Measurements from ENCODE around the gene CDC14A. TPM values are rescaled to one million over a fixed set of nuclear protein-coding genes. Genes with fewer than 3 reads are reported as not detected.

The CDC14A gene
- total and polyA plus RNA-seq, 2 of the 8 experiments (the other 6 are each of a cell fraction or from before 2014, with no cell fraction given): 3.2 to 8.9 TPM

DNA sequence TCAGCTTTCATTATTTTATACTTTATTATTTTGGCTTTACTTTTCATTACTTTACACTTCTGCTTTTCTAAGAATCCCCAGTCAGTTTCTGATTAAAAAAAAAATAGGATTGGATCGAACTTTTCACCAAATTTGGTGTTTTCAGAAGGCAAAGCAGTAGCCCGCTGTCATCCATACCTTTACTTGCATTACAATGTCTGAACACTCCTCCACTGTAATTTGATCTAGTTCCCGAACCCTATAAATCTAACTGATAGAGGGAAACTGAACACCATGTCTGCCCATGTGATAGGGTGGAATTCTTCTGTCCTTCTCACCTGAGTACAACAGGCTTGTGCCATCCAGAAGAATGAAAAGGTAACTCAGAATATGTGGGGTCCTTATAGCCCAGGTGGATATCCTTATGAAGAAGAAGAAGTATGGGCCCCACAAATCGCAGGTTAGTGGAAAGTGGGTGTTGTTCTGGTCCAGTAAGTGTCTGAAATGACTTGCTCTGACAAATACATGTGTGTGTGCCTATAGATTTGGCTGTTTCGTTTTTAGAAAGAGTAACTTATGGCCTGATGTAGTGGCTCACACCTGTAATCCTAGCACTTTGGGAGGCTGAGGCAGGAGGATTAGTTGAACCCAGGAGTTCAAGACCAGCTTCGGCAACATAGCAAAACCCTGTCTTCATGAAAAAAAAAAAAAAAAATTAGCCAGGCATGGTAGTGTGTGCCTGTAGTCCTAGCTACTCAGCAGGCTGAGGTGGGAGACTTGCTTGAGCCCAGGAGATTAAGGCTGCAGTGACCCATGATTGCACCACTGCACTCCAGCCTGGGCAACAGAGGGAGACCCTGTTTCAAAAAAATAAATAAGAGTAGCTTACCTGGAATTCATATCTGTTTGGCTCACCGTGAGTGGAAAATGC, 26.6 kb upstream of the CDC14A start:
- Histone ChIP-seq H3K27ac (ENCODE audit: low read depth, low read length) (no peak overlapping the region), H4K8ac (ENCODE audit: extremely low read depth, insufficient read depth, low read length) (no peak overlapping the region), H4K91ac (replicated peaks; ENCODE audit: insufficient read length, low read length) (no peak overlapping the region), H4K20me1 (replicated peaks in 1 of 2; ENCODE audit: control insufficient read depth in 1 of 2, insufficient read depth in 2 of 2, low read length in 2 of 2) (no peaks in the 10 kb centered on the region), H4K5ac (ENCODE audit: insufficient read length, low read depth, low read length) (no peak overlapping the region), H2BK12ac (ENCODE audit: low read depth, low read length) (peak overlapping the region; percentile 61), H3K14ac (ENCODE audit: insufficient read length) (no peak overlapping the region), H3K27me3 (replicated peaks in 1 of 4; ENCODE audit: control insufficient read depth in 3 of 4, extremely low read depth in 1 of 4, insufficient read depth in 3 of 4, low read length in 3 of 4) (no peaks in the 10 kb centered on the region), H3K23me2 (ENCODE audit: low read depth, low read length) (no peaks in the 10 kb centered on the region; the same call in 1 of the 2 replicates), H3K9me3 (ENCODE audit: insufficient read depth in 2 of 2, low read depth in 1 of 2, low read length in 1 of 2) (no peaks in the 10 kb centered on the region; a peak in 1 of 4 replicates), H3K79me2 (ENCODE audit: control insufficient read depth in 1 of 2, insufficient read depth in 2 of 2, low read length in 2 of 2) (no peaks in the 10 kb centered on the region), H3K4me2 (ENCODE audit: insufficient read depth in 1 of 2, low read depth in 2 of 2, low read length in 2 of 2) (peak overlapping the region; percentile 9 to 41; a peak in 2 of 4 replicates), H3K56ac (replicated peaks; ENCODE audit: insufficient read length, low read depth, low read length) (no peak overlapping the region), H3K23ac (ENCODE audit: insufficient read length) (no peak overlapping the region), H3K18ac (ENCODE audit: extremely low read depth, low read length) (no peak overlapping the region), H3K4me1 (replicated peaks in 1 of 4; ENCODE audit: control insufficient read depth in 3 of 4, insufficient read depth in 4 of 4, low read length in 3 of 4) (peaks cover 0 to 10% (median 3%) of the 10 kb centered on the region in 4 experiments; a peak in 4 of 7 replicates), H2AFZ (ENCODE audit: low read length) (no peak overlapping the region), H2BK15ac (ENCODE audit: low read length) (peak overlapping the region; percentile 83; the same call in 1 of the 2 replicates), H3K4me3 (ENCODE audit: extremely low read depth in 1 of 4, insufficient read depth in 2 of 4, low read depth in 3 of 4, low read length in 4 of 4) (peak overlapping the region in 1 of 4 experiments; percentile 14; a peak in 1 of 8 replicates), H2AK5ac (ENCODE audit: low read depth, low read length) (no peak overlapping the region), H2BK5ac (ENCODE audit: low read depth, low read length) (no peak overlapping the region), H3K9ac (replicated peaks in 1 of 4; ENCODE audit: extremely low read depth in 1 of 4, low read depth in 3 of 4, low read length in 3 of 4) (no peak overlapping the region), H2BK120ac (replicated peaks; ENCODE audit: low read depth, low read length) (no peak overlapping the region), H2BK20ac (ENCODE audit: low read length) (peak overlapping the region; percentile 57; the same call in 1 of the 2 replicates), H3K36me3 (ENCODE audit: control insufficient read depth in 2 of 4, insufficient read depth in 4 of 4, low read length in 3 of 4) (no peaks in the 10 kb centered on the region), H3K4ac (replicated peaks; ENCODE audit: insufficient read length, low read depth, low read length) (no peak overlapping the region), H3K79me1 (ENCODE audit: low read depth, low read length) (no peaks in the 10 kb centered on the region)
- WGBS, 2 experiments (ENCODE audit: extremely low coverage in 1 of 2, insufficient coverage in 1 of 2, insufficient read length in 1 of 2, insufficient replicate concordance in 2 of 2, low coverage in 1 of 2, low lambda C conversion rate in 2 of 2, missing lambda C conversion rate in 1 of 2): 67% methylated on average over 7 of the region's 7 CpGs; no CpG with 5 or more reads in 1 of the 2 experiments
- 0 out of 2 replicates have a peak, but pooled peaks have one; percentile 30 for TF ChIP-seq TBP (IDR thresholded peaks at IDR 0.05; ENCODE audit: low read depth, low read length)
- TF ChIP-seq, protein P1, sequence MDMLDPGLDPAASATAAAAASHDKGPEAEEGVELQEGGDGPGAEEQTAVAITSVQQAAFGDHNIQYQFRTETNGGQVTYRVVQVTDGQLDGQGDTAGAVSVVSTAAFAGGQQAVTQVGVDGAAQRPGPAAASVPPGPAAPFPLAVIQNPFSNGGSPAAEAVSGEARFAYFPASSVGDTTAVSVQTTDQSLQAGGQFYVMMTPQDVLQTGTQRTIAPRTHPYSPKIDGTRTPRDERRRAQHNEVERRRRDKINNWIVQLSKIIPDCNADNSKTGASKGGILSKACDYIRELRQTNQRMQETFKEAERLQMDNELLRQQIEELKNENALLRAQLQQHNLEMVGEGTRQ (IDR thresholded peaks at IDR 0.05; ENCODE audit: low read length): no peak
- TF ChIP-seq ASH2L (IDR thresholded peaks at IDR 0.05; ENCODE audit: low read length): peak; percentile 28
- 0 out of 2 replicates have a peak, but pooled peaks have one; percentile 18 for TF ChIP-seq SIX5 (IDR thresholded peaks at IDR 0.05; ENCODE audit: low read depth, low read length)
- TF ChIP-seq SP1 (IDR thresholded peaks at IDR 0.05; ENCODE audit: low read depth, low read length): peak; percentile 54; the same call in 1 of the 2 replicates
- TF ChIP-seq SRF (IDR thresholded peaks at IDR 0.05; ENCODE audit: low read depth, low read length): peak; percentile 77
- no peak for TF ChIP-seq NANOG (IDR thresholded peaks at IDR 0.05; ENCODE audit: insufficient read depth, low read depth, low read length, poor library complexity, severe bottlenecking)
- POLR2A ChIA-PET (ENCODE audit: partially characterized antibody): interaction anchor here (0.5 to 1.8 kb wide), 6 partner anchors 10 to 130 kb away, joined by 3 to 8 read pairs (median 3); partner anchors contain the start of gene CDC14A
- DNase-seq (ENCODE audit: low read depth in 1 of 2, low spot score in 2 of 2) (no peak), FAIRE-seq (peak; percentile 13)
- CTCF ChIA-PET (ENCODE audit: partially characterized antibody): interaction anchor here (0.9 to 1.5 kb wide), 3 partner anchors 59 to 203 kb away, joined by 3 to 4 read pairs (median 4); partner anchors contain the start of gene RTCA

Data from H1 (cell line).